ENCODE measurements around the gene CST5. TPM values are rescaled to one million over a fixed set of nuclear protein-coding genes. Genes with fewer than 3 reads are reported as not detected.

CST5 gene
- total and polyA plus RNA-seq, 4 donors: not detected

DNA sequence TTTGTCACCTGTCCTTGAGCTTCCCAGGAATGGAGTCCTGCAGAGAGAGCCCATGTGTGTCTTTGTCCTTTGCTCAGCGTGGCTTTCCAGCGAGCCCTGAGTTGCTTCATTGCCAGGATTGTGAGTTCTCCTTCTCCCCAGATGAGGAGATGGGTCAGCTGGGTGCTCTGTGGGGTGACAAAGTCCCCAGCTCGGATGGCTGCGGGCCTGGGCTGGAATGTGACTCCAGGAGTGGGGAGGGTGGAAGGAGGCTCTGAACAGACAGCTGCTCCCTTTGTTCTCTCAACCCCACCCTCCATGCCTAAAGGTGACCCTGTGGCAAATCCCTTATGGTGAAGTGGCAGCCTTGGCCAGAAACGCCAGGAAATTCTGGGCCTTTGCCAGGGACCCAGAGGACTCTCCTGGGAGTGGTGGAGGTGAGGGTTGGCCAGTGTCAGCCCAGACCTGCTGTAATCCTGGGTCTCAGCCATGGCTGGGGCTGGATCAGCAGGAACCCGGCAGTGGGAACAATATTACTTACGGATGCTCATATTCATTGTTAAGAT lies 44.4 kb upstream of the CST5 start:
- Histone ChIP-seq H3K4me1 (ENCODE audit: control insufficient read depth in 4 of 4, insufficient read depth in 4 of 4, low read length in 3 of 4) (no peaks in the 10 kb centered on the region), H3K27me3 (ENCODE audit: control insufficient read depth in 4 of 4, insufficient read depth in 4 of 4, low read length in 3 of 4) (no peaks in the 10 kb centered on the region), H3K9me3 (ENCODE audit: control insufficient read depth in 4 of 4, low read length in 3 of 4) (no peaks in the 10 kb centered on the region), H3K4me3 (ENCODE audit: low read depth in 1 of 3, low read length in 3 of 3) (no peak overlapping the region), H3K36me3 (ENCODE audit: control insufficient read depth in 4 of 4, insufficient read depth in 3 of 4, low read depth in 1 of 4, low read length in 3 of 4) (no peaks in the 10 kb centered on the region), H3K9ac (ENCODE audit: low read depth in 1 of 2, low read length in 2 of 2) (no peak overlapping the region), H3K27ac (ENCODE audit: low read depth in 1 of 2, low read length in 2 of 2) (no peak overlapping the region)
- no peak for DNase-seq (ENCODE audit: low spot score)
- WGBS: 66% methylated on average over 7 of the region's 7 CpGs
- TF ChIP-seq MAX (IDR thresholded peaks at IDR 0.05): no peak
- TF ChIP-seq TAF1 (conservative IDR thresholded peaks at IDR 0.05): no peak
- TF ChIP-seq, protein P1, sequence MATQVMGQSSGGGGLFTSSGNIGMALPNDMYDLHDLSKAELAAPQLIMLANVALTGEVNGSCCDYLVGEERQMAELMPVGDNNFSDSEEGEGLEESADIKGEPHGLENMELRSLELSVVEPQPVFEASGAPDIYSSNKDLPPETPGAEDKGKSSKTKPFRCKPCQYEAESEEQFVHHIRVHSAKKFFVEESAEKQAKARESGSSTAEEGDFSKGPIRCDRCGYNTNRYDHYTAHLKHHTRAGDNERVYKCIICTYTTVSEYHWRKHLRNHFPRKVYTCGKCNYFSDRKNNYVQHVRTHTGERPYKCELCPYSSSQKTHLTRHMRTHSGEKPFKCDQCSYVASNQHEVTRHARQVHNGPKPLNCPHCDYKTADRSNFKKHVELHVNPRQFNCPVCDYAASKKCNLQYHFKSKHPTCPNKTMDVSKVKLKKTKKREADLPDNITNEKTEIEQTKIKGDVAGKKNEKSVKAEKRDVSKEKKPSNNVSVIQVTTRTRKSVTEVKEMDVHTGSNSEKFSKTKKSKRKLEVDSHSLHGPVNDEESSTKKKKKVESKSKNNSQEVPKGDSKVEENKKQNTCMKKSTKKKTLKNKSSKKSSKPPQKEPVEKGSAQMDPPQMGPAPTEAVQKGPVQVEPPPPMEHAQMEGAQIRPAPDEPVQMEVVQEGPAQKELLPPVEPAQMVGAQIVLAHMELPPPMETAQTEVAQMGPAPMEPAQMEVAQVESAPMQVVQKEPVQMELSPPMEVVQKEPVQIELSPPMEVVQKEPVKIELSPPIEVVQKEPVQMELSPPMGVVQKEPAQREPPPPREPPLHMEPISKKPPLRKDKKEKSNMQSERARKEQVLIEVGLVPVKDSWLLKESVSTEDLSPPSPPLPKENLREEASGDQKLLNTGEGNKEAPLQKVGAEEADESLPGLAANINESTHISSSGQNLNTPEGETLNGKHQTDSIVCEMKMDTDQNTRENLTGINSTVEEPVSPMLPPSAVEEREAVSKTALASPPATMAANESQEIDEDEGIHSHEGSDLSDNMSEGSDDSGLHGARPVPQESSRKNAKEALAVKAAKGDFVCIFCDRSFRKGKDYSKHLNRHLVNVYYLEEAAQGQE (IDR thresholded peaks at IDR 0.05): no peak
- no peak for TF ChIP-seq JUND (IDR thresholded peaks at IDR 0.05)
- no peak for TF ChIP-seq HNF4G (IDR thresholded peaks at IDR 0.05)
- TF ChIP-seq, protein P2, sequence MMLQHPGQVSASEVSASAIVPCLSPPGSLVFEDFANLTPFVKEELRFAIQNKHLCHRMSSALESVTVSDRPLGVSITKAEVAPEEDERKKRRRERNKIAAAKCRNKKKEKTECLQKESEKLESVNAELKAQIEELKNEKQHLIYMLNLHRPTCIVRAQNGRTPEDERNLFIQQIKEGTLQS (IDR thresholded peaks at IDR 0.05): no peak
- no peak for TF ChIP-seq FOXA2 (IDR thresholded peaks at IDR 0.05)
- no peak for TF ChIP-seq EGR1 (IDR thresholded peaks at IDR 0.05; ENCODE audit: low read depth in 2 of 2)
- no peak for TF ChIP-seq HNF4A (conservative IDR thresholded peaks at IDR 0.05)
- no peak for TF ChIP-seq YY1 (IDR thresholded peaks at IDR 0.05)
- no peak for TF ChIP-seq RAD21 (IDR thresholded peaks at IDR 0.05)
- no peak for TF ChIP-seq FOXA1 (IDR thresholded peaks at IDR 0.05)
- no peak for TF ChIP-seq ZBTB33 (IDR thresholded peaks at IDR 0.05)
- no peak for TF ChIP-seq GABPA (IDR thresholded peaks at IDR 0.05 in 1 of 2, conservative IDR thresholded peaks at IDR 0.05 in 1 of 2)
- TF ChIP-seq NR2F2 (IDR thresholded peaks at IDR 0.05): no peak
- no peak for TF ChIP-seq SP1 (IDR thresholded peaks at IDR 0.05)
- TF ChIP-seq CTCF (IDR thresholded peaks at IDR 0.05; ENCODE audit: low read depth, low read length, missing input control): no peak
